Activated T-helper 1 cell treated with anti-CD3 and anti-CD28 coated beads, Interleukin-2, amount 50 U/mL, for 16 hours (primary cell): ENCODE results near the gene THSD7B.
"Not testable (repeated sequence)": the region's sequence is repeated elsewhere in the genome, so short reads cannot be mapped to it uniquely, and the experiment has no call there.

ENCODE experiments used
- DNase-seq, 2 donors: peaks; one replicate each; pipeline ENCODE4 v3.0.0-alpha.2; 2020; ENCODE audit warnings: low read depth in 1 of 2, low spot score in 1 of 2

Gene THSD7B

DNA sequence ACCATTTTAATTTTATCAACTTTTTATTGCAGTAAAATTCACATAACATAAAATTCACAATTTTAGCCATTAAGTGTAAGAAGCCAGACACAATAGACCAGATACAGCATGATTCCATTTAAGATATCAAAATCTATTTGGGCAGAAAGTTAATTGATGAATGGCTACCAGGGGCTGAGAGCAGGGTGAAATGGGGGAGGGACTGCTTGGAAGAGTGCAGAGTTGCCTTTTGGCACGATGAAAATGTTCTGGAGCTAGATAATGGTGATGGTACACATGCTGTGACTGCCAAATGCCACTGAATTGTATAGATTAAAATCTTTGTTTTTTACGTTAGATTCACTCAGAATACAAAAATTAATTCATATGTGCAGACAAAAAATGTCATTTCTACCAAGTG is 909.6 kb downstream of the THSD7B start:
- no peak for DNase-seq

DNA sequence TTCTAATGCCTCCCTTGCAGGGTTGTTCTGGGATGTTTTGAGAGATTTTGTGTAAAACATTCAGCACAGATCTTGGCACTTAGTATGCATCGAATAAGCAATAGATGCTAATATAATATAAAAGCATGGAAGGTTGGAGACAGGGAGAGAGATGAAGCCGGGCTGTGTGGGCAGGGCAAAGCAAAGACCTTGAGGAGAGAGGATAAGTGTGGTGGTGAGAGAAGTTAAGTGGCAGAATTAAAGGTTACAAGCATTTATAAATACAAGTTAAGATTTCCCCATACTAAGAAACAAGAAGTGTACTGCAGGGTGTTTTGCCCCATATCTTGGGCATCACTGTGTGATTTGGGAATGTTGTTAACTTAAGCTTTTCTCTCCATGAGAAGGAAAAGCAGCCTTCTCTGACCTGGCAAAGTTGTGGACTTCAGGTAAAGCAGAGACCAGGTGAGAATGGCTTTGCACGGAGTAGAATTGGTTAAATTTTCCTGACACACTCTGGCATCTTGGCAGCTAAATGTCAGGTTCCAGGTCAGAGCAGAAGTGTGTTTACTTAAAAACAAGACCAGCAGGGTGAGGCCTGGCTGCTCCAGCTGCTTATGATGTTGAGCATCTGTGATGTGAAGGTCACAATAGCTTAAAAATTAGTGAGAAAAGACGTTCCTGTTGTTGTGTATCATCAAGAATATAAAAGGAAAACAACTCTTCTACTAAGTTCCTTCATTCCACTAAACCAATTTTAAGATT is 910.4 kb downstream of the THSD7B start:
- no peak for DNase-seq

DNA sequence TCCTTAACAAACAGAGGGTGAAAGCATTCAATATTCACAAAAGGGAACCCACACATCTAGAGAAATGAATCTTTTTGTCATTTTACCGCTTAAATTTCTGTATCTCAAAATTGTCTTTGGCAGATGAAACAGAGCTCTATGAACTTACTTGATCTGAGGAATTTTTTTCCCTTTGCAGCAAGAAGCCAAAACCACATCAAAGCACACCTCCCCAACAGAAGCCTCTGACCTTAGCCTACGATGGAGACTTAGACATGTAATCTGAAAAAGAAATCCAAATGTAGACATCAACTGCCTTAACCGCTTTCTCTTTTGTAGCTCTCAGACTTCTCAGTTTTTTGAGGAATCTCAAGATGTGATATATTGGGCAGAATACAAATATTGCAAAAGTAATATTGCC is 911.0 kb downstream of the THSD7B start:
- no peak for DNase-seq

DNA sequence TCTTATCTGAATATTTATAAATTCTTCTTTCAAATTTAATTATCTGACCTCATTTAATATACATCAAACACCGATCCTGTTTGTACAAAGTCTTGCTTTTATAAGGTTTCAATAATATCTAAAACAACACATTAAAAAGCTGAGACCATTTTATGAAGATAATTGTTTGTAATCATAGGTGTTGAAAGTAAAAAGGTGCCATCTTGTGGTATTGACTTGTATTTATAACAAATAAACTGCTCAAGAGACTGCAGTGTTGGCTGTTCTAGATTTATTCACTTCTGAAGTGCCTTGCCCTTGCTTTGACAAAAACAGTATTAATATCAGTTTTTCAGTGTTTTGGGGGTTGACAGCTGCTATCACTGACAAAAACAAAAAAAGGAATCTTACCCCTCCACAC is 912.1 kb downstream of the THSD7B start:
- DNase-seq, result no peak

DNA sequence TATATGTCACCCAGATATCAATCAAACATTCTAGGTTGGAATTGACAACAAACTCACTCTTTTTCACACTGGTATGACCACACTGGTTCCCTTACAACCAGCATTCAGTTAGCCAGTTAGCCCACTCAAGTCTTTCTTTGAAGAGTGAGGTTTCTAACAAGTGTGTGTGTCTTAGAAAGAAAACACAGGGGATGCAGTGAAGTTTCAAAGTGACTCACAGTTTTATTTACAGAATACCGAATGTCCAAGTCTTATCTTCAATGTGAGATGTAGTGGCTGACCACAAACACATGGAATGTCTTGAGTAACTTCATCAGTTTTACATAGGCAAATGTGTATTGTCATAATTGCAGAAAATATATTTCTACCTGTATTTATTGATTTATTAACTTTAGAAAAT is 924.2 kb downstream of the THSD7B start:
- no peak for DNase-seq

DNA sequence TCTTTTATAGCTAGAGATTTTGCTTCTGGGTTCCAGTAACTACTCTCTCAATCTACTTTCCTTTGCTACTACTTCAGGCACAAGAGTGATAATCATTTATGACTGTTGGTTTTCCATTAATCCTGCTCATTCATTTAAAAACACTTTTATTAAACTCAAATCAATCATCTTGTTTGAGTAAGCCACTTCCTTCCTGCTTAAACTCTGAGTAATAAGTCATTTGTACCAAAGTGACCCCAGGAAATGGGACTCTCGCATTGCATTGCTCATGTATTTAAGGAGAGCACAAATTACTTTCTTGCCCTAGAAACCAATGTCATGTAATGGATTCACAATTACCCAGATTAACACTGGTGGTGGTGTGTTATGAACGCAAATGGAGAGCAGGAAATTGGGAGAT is 928.2 kb downstream of the THSD7B start:
- DNase-seq, result no peak

DNA sequence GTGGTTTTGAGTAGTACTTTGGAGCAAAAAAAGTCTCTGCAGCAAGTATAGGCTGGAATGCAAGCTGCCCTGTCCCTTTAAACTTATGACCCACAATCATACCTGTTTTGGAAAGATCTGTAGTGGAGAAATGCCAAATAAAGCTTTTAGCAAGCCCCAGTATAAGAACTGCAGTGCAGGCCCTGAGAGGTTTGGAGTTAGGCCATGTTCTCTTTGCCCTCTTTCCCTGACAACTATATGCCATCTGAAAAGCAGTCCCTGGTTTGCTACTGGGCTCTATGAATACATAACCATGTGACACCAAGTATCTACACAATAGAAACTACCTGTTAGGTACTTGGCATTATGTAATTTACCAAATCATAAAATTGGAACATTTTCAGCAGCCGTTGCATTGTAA is 931.6 kb downstream of the THSD7B start:
- no peak for DNase-seq

DNA sequence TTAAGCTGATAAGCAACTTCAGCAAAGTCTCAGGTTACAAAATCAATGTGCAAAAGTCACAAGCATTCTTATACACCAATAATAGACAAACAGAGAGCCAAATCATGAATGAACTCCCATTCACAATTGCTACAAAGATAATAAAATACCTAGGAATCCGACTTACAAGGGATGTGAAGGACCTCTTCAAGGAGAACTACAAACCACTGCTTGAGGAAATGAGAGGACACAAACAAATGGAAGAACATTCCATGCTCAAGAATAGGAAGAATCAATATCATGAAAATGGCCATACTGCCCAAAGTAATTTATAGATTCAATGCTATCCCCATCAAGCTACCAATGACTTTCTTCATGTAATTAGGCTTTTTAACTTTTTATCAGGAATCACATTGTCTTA is 934.9 kb downstream of the THSD7B start:
- DNase-seq, result not testable (repeated sequence)

DNA sequence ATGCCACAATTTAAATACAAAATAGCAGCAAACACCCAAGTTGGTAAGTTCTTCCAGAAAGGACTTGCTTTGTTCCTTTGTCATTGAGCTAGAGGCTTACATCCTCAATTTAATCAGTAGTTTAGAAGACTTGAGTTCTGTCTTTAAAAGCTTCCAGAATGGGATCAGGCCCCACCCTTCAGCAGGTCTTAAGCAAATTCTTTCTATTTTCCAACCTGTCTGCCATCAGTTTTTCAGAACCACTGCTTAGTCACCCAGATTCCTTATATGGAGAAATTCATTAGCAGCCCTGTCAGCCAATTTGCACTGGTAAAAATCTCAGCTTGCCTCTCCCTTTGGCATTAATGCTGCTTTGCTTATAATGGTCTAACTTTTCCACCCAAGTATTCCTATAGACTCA is 935.3 kb downstream of the THSD7B start:
- DNase-seq, result no peak

DNA sequence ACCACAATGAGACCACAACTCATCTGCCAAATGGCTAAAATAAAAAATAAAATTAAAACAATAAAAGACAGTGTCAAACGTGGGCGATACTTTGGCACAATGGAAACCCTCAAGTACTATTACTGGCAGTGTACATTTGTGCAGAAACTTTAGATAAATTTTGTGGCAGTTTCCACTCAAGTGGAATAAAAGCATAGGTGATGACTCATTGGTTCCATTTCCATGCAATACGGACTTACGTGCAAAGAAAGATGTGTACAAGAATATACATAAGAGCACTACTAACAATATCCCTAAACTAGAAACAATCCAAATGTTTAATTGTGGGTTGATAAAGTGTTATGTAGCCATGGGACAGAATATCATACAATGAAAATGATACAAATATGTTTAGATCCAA is 940.0 kb downstream of the THSD7B start:
- no peak for DNase-seq

DNA sequence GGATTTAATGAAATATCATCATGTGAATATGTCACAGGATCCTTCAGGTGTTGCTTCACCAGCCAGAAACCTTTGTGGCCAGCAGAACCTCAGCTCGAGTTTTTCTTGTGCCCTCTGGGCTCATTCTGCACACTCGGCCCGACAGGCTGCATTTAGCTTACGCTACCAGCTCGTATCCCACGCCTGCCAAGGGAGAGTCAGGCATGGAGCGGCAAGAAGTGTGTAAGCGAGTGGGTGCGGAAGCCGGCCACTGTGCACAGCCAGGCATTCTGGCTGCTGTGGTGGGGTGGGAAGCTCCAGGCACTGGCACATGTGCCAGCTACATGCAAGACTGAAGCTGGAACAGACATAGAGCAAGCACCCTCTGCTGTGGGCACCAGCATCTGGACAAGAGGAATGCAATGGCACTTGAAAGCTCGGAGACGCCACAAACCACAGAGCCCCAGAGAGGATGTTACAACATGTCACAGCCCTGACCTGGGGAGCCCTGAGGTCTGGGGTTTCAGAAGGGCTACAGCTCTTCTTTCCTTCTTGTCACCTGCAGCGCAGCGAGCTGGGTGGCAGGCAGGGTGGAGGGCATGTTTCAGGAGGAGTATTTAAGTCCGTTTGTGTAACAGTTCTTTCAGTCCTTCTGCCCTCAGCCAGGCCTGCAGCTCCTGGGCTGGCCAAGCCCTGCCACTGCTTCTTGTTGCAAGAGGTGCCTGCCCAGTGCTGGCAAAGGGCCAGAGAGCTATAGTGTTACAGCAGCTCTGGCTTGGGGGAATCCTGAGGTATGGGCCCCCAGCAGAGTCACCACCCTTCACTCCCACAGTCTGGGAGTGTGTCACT is 941.7 kb downstream of the THSD7B start:
- no peak for DNase-seq

DNA sequence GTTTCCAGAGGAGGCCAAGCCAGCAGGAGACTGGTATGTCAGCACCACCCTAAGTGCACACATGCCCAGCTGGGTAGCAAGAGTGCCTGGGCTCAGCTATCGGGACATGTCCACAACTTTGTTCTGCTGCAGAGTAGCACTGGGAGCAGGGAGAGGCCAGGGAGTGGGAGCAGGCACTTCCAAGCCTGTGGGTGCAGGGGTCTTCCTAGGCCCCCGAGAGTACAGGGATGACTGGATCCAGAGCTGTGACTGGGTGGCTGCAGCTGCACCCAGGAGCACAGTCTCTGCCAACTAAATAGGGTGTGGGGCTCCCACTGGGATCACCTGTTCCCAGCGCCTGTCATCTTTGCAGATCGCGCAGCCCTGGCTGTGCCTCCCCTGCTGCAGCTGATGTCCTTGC is 943.0 kb downstream of the THSD7B start:
- no peak for DNase-seq

DNA sequence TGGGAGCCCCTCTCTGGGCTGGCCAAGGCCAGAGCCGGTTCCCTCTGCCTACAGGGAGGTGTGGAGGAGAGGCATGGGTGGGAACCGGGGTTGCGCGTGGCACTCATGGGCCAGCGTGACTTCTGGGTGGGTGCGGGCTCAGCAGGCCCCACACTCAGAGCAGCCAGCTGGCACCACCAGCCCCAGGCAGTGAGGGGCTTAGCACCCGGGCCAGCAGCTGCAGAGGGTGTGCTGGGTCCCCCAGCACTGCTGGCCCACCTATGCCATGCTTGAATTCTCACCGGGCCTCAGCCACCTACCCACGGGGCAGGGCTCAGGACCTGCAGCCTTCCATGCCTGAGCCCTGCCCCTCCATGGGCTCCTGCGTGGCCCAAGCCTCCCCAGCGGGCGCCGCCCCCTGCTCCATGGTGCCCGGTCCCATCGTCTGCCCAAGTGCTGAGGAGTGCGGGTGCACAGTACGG is 950.4 kb downstream of the THSD7B start:
- no peak for DNase-seq

DNA sequence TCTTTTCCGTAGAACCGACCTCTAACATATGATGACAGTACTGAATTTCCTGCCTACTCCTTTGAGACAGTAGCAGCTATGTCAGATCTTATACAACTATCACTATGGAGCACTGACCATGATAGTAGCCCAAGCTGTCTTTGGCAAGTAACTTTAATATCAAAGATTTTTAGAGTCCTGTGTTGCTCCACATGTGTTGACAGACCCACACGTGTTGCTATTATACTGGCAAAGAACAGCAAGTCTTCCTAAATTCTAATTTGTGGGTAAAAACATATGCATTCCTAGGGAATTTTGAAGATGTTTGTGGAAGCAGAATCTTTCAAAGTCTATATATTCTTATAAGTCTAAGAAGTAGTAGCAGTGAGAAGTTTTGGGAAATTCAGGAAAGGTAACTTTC is 953.4 kb downstream of the THSD7B start:
- no peak for DNase-seq

DNA sequence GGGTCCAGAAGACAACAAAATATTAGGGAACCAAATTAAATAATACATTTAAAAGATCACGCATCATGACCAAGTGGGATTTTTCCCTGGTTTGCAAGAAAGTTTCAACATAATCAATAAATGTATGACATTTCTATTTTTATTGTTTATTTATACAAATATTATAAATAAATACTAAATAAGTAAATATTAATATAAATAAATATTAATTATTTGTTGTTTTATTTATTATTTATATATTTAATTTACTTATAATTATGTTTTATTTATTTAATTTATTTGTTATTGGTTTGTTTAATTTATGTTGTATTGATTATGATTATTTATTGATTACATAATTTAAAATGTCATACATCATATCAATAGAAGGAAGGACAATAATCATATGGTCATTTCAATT is 956.4 kb downstream of the THSD7B start:
- no peak for DNase-seq

DNA sequence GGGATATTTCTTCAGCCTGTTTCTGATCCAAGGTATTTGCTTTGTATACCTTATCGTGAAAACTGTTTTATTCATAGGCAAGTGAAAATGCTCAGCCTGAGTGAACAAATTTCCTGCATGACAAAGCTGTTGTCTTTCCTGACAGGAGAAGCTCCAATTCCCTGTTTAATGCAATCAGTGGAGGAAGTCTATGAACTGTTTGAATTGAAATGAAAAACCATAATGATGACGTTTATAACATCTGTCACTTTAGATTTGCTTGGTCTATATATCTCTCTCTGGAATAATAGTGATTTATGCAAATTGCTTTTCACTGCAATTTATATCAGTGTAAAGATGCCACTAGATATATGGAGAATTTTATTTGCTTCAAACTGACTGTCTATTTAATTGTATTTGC is 959.6 kb downstream of the THSD7B start:
- DNase-seq, result no peak
